Stimulated activated CD4-positive, alpha-beta T cell treated with anti-CD3 and anti-CD28 coated beads, Interleukin-1b, Interleukin-23, amount 100 ng/mL, for 1 hour (primary cell): ENCODE measurements around the gene EIPR1.

ENCODE experiments used
- DNase-seq, 2 donors: peaks; one replicate each; pipeline ENCODE4 v3.0.0-alpha.2; 2020; ENCODE audit warnings: low read depth in 2 of 2

EIPR1 gene

DNA sequence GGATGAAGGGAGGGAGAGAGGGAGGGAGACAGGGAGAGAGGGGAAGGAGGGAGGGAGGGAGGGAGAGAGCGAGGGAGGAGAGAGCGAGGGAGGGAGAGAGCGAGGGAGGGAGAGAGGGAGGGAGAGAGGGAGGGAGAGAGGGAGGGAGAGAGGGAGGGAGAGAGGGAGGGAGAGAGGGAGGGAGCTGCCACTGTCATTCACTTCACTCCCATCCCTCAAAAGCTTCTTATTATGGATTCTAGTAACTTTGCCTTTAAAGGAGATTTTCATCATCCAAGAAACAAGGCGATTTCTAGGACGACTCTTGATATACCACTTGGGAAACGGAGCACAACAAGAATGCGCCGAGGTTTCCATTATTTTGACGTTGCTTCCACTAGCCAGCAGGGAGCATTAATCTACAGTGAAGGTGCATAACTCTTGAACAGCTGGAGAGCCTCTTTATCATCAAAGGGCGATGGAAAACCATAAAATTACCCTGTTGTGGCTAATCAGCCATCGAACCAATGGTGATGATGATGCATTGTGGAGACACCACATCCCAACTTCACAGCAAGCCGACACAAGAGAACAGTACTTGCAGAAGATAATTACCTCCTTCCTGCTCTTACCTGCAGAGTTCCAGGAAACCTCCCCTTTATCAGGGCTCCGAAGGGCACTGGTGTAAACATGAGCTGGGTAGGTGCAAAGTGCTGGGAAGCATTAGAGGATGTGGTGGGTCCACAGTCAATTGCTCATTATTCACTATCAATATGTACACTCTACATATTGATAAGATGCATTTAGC lies 130.5 kb downstream of the EIPR1 start:
- no peak for DNase-seq

DNA sequence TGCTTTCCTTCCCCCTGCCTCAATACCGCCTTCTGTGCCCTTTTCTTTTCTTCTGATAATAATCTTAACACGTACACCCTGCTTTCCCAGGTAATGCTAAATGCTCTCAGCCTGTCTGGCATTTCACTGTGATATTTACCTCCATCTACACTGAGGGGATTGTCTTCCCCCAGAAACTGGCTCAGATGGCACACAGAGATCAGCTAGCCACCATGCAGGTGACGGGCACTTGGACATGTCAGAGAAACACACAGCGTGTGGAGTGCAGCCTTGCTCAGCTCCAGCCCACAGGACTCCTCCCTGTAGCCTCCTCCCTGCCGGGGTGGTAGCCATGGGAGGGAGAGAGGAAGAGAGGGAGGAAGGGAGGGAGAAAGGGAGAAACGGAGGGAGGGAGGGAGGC lies 131.2 kb downstream of the EIPR1 start:
- no peak for DNase-seq

DNA sequence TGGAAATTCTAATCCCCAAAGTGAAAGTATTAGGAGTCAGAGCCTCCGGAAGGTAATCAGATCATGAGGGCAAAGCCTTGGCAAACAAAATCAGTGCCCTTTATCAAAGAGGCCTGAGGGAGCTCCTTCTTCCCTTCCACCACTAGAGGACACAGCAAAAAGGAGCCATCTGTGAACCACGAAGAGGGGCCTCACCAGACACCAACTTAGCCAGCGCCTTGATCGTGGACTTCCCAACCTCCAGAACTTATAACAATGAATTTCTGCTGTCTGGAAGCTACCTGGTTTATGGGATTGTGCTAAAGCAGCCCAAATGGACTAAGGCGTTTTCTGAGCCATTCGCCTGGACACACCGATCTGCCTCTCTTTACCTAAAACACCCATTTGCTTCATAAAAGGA lies 133.1 kb downstream of the EIPR1 start:
- no peak for DNase-seq

DNA sequence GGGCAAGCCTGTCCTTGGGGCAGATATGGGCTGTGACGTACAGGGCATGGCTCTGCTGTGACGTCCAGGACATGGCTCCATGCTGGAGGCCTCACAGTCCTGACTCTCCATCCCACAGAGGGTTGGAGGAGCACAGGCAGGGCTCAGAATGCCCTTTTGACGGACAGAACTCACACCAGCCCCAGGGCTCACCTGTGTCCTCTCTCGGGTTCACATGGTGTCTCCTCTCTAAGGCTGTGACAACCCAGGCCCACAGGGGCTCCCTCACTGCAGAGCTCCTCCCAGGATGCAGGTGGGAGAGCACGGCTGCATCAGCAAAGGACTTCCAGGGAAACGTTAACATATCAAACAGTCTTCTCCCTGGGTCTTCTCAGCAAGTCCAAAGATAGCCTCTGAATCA lies 133.8 kb downstream of the EIPR1 start:
- no peak for DNase-seq

DNA sequence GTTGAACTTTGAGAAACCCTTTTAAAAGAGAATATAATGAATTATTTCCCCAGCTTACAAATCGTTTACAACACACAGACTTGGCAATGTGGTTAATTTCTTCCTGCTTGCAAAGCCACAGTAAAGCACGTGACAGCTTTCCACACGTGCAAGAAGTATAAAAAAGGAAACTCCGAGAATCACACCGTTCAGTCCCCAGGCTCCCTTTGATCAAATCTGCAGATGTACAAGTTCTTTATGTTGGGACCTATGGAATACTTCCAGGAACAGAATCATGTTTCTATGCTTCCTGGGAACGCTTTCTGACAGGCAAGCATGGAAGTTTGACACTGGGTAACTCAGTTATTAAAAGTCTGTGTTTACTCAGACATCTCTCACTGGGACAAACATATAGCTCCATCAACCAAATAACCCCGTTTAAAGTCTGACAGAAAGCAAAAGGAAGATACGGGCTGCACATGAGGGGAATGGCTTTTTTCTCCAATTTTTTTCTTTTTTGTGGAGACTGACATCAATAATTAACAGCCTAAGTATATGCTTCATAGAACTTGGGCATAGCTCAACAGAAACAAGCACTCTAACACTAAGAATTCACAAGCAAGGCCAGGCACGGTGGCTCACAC lies 134.8 kb downstream of the EIPR1 start:
- DNase-seq = no peak

DNA sequence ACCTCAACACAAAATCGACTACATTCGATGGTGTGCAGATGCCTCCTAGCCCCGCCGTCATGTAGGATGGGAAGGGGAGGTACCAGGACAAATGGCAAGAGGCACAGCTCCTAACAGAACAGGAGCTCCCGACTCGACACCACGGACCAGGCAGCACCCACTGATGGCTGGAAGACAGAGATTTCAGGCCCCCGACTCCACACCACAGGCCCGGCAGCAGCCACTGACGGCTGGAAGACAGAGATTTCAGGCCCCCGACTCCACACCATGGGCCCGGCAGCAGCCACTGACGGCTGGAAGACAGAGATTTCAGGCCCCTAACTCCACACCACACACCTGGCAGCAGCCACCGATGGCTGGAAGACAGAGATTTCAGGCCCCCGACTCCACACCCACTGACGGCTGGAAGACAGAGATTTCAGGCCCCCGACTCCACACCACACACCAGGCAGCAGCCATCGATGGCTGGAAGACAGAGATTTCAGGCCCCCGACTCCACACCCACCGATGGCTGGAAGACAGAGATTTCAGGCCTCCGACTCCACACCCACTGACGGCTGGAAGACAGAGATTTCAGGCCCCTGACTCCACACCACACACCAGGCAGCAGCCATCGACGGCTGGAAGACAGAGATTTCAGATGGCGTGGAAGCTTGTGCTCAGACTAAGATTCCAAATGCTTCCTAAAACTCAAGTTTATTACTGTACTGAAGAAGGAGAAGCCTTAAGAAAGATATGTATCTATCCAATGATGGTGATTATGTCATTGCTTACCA lies 135.5 kb downstream of the EIPR1 start:
- no peak for DNase-seq

DNA sequence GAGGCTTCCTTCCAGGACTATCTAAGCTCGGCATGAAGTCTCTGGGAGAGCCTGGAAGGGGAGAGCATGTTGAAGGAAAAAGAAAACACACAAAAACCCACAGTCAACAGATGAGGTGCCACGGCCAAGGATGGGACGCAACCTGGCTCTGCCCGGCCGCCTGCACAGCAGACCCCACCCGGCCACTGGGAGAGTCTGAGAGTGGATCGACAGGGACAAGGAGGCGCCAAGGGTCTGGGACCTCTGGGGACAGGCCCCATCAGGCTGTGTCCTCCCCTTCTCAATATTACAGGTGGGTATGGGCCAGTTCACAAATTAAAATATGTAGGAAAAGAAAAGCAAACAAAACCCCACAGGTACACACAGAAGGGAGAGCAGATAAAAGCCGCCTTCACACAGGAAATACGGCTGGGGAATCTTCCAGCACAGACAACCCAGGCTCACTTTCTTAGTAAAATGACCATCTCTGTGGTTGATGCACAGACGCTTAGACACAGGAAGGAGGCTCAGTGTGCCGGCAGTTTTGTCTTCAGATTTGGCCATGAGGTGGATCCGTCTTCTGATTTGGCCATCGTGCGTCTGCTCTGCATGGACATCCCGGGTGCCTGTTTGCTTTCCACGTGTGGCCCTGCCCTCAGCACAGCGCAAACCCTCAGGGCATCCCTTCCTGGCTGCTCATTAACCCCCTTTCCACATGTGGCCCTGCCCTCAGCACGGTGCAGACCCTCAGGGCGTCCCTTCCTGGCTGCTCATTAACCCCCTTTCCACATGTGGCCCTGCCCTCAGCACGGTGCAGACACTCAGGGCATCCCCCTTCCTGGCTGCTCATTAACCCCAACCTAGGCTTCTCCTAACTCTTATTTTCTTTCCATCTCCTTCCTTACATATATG lies 138.4 kb downstream of the EIPR1 start:
- DNase-seq = no peak

DNA sequence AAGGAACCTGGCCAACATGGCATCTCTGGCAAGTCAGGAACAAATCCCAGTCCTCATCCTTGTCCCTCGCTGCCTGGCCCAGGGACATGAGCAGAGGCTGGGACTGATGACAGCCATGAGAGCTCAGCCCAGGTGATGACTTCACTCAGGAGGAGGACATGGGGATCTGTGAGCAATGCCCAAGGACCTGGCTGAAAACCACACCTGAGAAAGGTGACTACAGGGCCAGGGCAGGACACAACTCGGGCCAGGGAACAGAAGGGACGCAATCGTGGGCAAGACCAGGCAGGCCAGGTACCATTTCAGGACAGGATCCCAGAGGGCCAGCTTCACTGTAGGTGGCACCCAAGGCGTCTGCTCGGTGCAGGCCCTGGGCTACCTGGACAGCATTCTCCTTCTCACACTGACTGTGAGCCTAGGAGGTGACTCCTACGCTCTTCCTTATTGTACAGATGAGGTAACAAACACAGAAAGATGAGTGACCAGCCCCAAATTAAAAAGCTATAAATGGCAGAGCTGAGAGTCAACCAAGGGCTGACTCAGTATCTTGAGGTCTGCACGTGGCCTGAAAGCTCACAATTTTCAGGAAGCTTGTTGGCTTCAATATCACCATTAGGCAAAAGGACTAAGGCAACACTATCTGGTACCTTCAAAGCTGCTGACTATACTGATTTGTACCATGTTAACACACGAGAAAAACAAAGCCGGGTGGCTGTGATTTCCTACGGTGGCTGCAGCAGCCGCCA lies 141.1 kb downstream of the EIPR1 start:
- DNase-seq = no peak

DNA sequence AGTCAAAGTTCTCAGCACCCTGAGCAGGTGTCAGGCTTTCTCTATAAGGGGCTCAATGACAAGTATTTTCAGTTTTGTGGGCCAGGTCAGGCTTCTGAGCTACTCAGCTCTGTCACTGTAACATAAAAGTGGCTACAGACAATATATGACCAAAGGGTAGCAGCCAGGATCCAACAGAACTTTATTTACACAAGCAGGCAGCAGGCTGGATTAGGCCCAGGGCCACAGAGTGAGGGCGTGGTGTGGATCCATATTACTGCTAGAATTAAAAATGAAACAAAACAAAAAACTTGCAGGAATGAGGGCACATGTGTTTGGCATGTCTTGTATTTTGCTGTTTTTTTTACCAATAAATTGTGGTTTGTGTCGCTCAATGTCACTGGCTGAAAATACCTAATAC lies 143.7 kb downstream of the EIPR1 start:
- no peak for DNase-seq

DNA sequence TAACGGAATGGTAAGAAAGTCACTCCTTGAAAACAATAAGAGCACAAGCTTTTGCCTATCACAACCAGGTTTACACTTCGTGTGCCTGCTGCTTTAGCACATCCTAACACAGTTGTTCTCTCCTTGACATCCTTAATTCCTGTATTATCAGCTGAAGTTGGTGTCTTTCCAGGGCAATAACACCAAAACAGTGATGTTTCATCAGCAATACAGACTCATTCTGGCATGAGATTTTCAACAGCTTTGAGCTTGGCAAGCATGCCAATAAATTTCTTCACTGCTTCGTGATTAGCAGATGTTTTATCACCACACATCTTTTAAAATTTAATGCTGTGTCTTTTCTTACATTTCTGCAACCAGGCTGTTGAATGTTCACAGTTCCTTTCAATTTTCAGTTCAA lies 148.4 kb downstream of the EIPR1 start:
- DNase-seq = no peak

DNA sequence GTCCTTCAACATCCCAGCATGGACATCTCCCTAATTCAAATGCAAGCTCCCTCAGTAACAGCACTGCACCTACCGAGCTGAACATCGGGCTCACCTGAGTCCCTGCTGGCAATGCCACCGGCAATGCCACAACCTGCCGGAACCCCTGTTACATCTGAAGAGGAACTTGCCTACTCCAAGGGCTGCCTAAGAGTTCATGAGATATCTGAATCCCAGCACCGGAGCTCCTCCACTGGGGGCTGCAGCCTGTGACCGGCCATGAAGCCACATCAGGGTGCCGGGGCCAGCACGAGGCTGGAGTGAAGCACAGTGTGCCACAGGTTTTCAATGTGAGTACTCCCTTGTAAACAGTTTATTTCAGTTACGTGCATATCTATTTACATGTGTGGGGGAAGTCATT lies 152.9 kb downstream of the EIPR1 start:
- DNase-seq = no peak

DNA sequence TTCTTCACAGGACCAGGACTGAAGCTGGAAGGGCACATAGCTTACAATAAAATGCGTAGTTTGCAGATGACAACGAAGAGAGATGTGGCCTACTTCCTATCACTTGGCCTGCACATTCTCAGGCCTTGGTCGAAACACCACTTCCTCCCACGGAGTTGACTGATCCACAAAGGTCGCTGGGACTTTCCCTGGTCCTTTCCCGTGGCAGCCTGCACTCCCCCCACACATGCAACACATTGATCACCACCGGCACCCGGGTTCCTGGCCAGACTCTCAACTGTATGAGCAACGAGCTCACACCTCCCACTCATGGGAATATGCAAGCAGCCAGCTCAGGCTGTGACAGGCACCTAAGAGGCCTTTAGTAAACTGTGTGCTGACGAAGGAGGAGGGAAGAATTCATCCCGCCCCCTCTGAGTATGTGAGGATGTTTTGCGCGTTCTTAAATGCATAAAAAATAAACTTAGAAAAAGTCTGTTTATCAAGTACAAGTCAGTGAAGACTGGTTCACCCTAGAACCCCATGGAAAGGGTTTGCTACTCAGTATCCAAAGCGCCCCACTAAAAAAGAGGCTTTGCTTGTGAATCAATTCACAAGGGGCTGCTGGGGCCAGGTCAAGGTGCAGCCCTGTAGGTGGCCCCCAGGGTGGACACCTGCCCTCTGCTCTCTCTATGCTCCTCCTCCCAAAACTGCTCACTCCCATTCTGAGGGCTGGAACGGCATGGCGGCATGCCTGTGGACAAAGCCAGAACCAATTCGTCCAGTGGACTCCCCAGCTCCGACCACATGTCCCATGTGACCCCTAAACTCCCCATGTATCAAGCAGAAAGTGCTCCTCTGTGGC lies 154.3 kb downstream of the EIPR1 start:
- DNase-seq = peak; percentile 38 to 64

DNA sequence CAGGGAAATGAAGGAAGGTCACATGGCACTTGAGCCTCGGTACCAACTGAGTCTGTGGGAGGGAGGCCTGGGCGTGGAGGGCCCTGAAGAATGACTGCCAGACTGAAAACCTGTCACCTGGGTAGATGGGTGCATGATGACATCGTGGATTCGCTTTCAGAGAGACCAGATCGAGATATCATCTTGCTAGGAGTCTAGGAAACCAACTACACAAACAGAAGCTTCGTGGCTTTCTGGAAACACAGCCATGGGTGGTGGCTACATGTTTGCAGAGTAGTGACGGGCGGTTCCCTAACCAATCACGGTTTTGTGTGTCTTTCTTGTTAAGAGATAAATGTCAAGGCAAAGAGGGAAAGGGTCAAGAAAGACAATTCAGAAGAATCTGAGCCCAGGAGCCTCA lies 155.0 kb downstream of the EIPR1 start:
- DNase-seq = peak in 1 of 2 donors; percentile 24

DNA sequence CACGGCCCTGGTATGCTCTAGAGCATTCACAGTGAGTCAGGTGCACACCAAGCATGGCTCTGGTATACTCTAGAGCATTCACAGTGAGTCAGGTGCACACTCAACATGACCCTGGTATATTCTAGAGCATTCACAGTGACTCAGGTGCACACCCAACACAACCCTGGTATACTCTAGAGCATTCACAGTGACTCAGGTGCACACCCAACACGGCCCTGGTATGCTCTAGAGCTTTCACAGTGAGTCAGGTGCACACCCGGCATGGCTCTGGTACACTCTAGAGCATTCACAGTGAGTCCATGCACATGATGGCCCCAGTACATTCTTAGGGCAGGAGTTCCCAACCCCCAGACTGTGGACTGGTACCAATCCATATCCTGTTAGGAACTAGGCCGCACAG lies 158.1 kb downstream of the EIPR1 start:
- no peak for DNase-seq

DNA sequence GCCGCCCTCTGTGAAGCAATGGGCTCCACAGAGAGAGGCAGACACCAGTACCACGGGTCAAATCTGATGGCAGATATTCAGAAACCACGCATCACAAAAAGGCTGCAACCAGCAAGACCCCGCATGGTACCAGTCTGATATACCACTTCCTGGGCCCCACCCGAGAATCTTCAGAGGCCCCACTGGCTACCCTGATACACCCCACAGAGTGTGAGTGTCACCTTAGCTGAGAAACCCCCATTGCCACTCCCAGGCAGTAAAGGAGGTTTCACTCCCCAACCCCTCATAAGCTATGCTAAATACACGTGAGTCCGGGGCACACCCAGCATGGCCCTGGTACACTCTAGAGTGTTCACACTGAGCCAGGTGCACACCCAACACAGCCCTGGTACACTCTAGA lies 160.0 kb downstream of the EIPR1 start:
- DNase-seq = no peak

DNA sequence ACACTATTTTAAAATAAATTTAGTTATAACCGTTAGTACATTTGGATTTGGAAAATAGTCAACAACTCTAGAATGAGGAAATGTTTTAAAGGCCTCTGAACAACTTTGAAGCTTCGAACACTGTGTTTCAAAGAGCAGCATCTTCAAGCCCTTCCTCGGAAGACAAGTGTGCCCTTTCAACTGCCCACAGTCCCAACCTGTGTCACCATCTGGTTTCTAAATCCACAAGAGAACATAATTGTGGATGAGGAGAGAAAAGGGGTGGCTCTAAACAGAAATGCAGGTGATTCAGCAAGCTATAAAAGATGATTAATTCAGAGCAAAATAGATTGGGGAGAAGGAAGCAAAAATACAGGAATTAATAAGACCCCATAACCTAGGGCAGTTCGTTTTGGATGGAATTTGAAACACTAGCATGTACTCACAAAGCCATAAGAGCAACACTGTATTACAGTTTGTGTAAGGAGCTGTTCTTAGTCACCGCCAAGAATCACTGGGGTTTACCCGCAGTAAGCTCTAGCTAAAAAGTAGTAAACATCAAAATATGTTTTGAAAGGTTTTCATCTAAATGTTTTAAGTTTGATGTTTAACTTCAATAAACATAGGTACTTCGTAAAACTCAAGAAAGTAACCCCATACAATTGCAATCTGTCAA lies 160.7 kb downstream of the EIPR1 start:
- no peak for DNase-seq

DNA sequence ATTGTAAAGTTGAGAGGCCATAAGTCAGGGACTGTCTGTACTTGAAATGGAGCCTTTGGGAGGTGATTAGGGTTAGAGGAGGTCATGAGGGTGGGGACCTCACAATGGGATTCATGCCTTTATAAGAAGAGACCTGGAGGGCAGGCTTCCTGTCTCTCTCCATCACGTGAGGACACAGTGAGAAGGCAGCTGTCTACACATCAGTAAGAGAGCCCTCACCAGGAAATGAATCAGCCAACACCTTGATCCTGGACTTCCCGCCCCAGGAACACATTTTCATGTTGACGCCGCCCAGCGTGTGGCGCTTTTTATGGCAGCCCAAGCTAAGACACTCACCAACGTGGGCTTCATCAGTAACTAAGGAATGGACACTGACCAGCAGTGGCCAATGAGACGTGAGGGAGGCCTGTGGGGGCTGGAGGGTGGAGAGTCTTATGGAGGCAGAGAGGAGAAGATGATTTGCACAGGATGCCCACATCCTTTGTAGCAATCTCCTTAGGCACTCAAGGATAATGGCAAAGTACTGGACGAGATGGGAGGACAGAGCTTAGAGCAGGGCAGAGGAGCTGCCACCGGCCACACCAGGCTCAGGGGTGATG lies 162.7 kb downstream of the EIPR1 start:
- no peak for DNase-seq

DNA sequence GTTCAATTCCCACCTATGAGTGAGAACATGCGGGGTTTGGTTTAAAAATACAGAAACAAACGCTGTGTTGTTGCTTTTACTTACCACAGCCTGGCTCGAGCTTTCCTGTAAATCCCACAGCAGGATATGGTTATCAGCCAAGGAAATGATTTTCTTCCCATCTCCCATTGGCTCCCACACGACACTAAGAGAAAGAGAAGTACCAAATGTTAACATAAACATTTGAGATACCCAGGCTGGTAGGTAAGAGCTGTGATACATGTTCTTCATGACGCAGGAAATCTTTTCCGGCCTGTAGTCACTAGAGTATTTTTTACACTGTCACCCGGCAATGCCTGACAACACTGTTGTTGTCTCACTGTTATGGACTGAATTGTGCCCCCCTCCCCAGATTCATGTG lies 163.6 kb downstream of the EIPR1 start:
- DNase-seq = no peak

DNA sequence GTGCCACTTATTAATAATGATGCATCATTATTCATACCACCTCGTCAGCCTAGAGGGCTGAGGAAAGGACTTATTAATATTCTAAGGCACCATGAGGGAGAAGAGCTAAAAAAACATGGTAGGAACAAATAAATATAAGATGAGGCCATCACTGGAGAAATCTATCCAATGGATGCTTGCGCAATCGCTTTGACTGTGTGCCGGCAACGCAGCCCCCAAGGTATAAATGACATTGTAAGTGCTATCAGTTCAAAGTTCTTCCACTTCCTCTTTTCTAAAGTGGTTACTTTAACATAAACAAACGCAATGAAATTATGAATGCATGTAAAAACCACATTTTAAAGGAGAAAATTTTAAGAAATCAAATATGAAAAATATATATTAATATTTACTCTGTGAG lies 164.6 kb downstream of the EIPR1 start:
- no peak for DNase-seq

DNA sequence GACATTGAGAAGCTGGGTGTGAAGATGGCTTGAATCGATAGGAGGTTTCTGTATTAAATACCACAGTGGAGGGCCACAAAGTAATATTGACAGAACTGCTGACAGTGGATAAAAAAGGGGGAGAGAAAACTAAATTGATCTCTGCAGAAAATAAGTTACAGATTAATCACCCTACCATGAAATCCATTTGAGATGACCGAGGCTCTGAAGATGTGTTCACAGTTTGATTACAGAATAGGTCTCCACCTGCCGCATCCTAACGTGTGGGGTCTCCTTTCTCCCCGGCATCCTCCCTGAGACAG lies 165.6 kb downstream of the EIPR1 start:
- no peak for DNase-seq
